SW480 (cell line): Measurements from ENCODE around the gene EPM2AIP1.
"Not testable (repeated sequence)": the region's sequence is repeated elsewhere in the genome, so short reads cannot be mapped to it uniquely, and the experiment has no call there.

Experiments
- DNase-seq: peaks from one replicate; pipeline ENCODE4 v3.0.0-alpha.2; 2016; ENCODE audit warnings: low spot score

The EPM2AIP1 gene

DNA sequence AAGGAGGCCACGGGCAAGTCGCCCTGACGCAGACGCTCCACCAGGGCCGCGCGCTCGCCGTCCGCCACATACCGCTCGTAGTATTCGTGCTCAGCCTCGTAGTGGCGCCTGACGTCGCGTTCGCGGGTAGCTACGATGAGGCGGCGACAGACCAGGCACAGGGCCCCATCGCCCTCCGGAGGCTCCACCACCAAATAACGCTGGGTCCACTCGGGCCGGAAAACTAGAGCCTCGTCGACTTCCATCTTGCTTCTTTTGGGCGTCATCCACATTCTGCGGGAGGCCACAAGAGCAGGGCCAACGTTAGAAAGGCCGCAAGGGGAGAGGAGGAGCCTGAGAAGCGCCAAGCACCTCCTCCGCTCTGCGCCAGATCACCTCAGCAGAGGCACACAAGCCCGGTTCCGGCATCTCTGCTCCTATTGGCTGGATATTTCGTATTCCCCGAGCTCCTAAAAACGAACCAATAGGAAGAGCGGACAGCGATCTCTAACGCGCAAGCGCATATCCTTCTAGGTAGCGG lies at the start of gene EPM2AIP1:
TSS of gene EPM2AIP1 (minus strand) at position 326 of the 520 bp plus-strand sequence. CDS start at position 272, 54 bp downstream.
- peak; percentile 100 for DNase-seq

DNA sequence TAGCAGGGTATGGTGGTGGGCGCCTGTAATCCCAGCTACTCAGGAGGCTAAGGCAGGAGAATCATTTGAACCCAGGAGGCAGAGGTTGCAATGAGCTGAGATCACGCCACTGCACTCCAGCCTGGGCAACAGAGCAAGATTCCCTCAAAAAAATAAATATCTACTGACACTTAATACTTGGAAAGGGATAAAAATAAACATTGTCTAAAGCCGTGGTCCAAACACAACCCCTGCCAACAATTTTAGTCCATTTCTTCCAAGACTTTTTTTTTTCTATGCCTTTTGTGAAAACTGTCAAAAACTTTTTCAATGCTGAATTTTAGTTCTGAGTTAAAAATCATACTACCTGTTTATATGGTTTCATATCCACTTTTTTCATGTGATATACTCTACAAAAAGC lies 49.8 kb upstream of the EPM2AIP1 start:
- DNase-seq = not testable (repeated sequence)

DNA sequence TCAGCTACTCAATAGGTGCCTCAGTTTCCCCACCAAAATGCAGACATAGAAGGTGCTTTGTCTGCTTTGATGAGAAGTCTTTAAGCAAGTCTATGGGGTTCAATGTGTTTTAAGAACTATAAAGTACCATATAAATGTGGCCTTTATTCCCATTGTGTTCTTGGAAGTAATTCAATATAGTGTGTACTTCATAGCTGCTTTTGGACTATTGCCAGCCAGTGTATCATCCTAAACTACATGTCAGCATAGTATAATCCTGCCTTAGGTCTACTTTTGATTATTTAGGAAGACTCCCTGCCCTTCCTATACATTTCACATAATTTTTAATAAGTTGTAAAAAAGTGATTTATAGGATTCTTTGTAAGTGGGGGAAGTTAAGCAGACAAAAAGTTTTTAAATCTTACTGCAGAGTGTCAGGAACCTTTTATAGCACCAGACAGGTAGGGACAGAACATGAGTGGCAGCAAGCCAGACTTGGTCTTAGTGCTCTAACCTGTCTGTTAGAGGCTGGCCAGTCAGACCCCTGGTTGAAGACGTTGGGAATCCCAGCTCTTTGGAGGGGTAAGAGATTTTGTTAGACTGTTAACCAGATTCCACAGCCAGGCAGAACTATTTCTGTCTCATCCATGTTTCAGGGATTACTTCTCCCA lies 48.7 kb upstream of the EPM2AIP1 start:
- DNase-seq = no peak

DNA sequence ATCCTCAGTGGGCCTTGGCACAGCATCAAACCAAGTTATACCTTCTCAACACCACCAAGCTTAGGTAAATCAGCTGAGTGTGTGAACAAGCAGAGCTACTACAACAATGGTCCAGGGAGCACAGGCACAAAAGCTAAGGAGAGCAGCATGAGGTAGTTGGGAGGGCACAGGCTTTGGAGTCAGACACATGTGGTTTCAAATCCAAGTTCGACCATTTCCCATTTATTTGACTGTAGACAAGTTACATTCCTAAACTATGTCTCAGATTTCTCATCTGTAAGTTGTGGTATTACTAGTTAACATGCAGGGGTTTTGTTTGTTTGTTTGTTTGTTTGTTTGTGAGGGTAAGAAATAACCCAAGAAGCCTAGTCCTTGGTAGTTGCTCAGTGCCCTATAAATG lies 47.3 kb upstream of the EPM2AIP1 start:
- DNase-seq = no peak

DNA sequence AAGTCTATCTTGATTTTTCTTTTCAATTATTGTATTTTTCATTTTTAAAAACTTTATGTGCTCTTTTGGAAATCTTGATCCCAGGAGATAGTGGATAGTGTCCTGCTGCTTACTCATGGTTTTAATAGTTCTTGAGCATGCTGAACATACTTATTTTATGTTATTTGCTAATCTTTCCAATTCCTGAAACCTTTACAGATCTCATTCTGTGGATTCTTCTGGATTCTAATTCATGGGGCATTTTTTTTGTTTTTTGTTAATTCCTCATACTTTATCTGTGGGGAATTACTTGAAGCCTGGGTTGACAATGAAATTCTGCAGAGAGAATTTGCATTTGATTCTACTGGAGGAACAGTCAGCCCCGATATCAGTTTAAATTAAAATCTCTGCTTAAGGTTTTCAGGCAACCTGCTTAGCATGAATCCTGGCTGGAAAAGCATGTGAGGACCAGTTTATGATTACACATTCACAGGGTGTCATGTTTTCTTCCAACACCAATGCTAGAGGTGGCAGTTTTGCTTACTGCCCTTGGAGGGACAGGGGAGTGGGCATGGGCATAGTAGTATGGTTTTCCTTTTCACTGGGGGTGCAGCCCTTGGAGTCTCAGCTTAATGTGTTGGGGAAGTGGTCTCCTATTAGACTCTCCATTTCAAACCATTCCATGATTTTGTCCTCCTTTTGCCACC lies 46.4 kb upstream of the EPM2AIP1 start:
- DNase-seq = no peak

DNA sequence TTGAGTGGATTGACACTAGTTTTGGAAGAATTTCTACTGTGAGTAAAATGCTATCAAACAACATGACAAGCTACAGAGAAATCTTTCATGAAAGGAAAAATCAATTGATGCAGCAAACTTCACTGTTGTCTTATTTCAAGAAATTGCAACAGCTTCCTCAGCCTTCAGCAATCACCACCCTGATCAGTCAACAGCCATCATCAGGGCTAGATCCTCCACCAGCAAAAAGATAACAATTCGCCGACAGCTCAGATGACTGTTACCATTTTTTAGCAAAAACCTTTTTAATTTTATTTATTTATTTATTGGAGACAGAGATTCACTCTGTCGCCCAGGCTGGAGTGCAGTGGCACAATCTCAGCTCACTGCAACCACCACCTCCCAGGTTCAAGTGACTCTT lies 44.4 kb upstream of the EPM2AIP1 start:
- DNase-seq = no peak

DNA sequence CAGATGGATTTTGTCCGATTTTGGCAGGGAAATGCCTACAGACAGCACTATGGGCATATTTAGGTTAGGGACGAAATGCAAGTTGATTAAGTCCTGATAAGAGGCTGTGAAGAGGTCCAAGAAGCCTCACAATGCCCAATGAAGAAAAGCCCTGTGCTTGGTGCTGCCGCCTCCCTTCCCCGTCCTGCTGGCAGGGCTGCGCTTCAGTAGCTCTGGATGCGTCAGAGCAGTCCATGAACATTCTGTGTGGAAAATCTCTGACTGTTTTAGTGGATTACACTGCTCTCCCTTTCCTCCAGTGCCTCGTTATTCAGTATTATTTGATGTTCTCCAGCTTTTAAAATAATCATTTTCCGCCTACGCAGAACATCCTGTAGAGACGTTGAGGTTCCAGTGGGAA lies 40.0 kb upstream of the EPM2AIP1 start:
- no peak for DNase-seq

DNA sequence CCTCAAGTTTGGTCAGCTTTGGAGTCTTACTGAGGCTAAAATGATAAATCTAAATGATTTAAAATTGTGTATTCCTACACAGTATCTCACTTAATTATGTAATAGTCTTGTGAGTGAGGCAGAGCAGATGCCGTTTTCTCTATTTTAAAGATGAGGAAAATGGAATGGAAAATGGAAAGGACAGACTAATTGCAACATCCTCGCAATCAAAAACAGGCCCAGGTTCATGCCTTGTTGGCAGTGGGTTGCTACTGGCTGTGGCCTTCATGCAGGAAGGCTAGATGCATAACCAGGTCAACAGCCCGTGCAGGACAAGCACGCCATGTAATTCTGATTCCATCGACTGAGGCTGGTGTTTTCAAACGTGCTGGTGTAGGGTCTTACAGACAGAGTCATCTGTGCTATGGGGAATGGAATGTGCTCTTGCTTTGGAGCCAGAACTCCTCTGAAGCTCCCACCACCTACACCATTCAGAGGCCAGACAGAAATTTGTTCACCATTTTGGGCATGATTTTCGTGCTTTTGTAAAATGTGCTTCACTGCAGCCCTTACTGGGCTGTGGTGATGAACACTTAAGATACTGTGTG lies 38.3 kb upstream of the EPM2AIP1 start:
- DNase-seq = no peak

DNA sequence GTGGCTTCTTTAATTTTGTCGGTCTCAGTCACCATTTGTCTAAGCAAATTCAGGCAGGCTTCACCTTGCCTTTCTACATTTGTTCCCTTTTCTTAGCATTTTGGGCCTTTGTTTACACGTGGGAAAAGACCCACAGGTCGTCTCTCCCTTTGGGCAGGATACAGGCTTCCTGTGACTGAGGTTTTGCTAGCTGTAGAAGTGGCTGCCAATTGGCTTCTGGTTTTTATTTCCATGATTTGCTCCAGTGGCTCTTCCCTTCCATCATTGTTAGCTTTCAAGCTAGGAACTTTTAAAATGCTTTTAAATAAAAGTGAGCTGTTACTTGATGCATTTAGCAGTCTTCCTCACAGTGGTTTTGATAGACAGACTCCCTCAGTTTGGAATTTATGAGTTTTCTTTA lies 37.7 kb upstream of the EPM2AIP1 start:
- no peak for DNase-seq

DNA sequence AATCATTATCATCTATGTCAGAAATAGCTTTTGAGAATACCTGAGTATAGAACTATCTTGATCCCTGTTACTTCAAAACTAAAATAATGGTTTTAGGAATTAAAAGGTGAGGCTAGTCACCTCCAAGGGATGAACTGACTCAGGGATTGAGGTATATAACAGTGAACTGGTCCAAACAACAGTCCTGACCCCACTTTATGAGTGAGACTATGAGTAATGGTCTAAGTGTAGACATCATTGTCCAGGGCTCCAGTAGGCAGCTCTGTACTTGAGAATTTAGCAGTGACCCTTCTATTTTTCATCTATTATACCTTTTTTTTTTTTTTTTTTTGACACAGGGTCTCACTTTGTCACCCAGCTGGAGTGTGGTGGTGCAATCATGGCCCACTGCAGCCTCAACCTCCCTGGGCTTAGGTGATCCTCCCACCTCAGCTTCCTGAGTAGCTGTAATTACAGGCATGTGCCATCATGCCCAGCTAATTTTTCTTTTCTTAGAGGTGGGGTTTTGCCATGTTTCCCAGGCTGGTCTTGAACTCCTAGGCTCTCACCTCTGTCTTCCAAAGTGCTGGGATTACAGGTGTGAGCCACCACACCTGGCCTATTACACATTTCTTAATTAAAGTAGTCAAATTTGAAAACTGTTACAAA lies 36.7 kb upstream of the EPM2AIP1 start:
- DNase-seq = no peak

DNA sequence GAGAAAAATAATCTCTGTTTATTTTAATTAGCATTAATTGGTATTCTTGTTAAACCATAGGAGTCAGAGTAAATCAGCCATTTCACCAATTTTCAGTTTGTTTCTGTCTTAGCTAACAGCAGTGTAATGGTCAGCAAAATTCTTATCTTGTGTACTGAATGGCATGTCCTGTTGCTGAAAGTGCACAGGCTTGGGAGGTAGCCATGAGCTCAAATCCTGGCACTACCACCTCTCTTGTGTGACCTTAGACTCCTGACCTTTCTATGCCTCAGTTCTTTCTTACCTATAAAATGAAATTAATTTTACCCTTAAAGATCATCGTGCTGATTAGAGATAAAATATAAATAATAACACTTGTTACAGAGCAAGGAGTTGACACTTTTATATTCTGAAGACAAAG lies 36.2 kb upstream of the EPM2AIP1 start:
- DNase-seq = no peak

DNA sequence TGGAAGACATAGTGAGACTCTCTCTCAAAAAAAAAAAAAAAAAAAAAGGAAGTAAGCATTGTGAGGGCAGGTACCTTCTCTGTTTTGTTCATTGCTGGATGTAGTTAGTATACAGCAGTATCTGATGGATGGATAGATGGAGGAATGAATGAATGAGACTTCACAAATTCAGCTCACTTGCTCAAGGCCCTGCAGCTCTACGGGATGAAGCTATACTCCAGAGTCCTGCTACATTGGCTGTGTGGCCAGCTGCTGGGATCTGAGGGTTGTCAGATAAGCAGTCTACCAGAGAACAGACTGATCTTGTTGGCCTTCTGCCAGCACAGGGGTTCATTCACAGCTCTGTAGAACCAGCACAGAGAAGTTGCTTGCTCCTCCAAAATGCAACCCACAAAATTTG lies 35.4 kb upstream of the EPM2AIP1 start:
- no peak for DNase-seq

DNA sequence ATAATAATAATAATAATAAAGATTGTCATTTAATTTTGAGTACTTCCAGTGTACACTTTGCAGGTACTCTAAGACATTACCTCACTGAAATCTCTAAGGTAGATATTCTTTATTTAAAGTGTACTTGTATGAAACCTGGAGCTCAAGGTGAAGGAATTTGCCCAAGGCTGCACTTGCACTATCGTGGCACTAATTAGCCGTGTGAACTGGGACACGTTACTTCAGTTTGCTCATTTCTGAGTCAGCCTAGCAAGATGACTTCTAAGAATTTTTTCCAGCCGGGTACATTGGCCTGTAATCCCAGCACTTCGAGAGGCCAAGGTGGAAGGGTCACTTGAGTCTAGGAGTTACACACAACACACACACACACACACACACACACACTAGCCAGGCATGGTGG lies 33.9 kb upstream of the EPM2AIP1 start:
- DNase-seq = no peak

DNA sequence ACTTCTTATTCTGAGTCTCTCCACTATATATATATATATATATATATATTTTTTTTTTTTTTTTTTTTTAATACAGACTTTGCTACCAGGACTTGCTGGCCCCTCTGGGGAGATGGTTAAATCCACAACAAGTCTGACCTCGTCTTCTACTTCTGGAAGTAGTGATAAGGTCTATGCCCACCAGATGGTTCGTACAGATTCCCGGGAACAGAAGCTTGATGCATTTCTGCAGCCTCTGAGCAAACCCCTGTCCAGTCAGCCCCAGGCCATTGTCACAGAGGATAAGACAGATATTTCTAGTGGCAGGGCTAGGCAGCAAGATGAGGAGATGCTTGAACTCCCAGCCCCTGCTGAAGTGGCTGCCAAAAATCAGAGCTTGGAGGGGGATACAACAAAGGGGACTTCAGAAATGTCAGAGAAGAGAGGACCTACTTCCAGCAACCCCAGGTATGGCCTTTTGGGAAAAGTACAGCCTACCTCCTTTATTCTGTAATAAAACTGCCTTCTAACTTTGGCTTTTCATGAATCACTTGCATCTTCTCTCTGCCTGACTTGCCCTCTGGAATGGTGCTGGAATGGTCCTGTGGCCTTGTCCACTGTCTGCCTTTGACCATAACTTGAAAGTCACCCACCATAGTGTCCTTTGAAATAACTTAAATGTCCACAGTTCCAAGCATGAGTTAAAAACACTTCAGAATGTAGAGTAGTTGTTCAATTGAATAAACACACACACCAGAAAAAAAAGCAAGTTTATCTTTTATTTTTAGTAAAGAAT lies 32.8 kb upstream of the EPM2AIP1 start:
- DNase-seq = no peak

DNA sequence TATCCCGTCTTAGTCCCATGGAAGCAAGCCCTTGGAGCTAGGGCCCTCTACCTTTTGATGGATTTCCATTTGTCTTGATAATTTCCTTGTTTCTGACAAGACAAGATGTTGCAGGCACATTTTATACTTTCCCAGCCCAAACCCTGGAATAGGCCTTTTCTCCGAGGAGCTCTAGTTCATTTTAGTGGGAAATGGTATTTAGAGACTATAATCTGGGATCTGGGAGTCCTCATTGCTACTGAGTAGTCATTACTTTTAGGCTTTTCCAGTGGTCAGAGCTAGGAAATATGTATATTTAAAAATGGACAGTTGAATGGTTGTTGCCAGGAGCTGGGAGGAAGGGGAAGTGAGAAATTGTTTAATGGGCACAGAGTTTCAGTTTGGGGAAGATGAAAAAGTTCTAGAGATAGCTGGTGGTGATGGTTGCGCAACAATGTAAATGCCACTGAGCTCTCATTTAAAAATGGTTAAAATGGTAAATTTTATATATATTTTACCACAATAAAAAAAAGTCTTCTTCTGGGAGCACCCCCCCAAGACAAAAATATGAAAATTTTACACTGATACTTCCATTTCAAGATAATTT lies 32.0 kb upstream of the EPM2AIP1 start:
- no peak for DNase-seq

DNA sequence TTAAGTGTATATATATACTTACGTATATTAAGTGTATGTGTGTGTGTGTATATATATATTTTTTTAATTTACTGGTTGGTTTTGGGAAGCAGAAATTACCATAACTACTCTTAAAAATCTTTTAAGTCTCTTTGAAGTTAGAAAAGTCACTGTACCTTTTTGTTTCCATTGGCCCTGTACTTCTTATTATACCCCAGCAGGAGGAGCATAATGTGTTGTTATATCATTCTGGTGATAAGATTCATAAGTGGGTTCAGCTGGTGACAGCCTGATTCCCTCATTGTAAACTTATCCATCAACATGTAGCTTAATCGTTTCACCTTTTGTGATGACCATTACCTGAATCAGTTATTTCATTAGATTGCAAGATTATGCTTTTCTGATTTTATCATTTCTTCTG lies 31.2 kb upstream of the EPM2AIP1 start:
- no peak for DNase-seq

DNA sequence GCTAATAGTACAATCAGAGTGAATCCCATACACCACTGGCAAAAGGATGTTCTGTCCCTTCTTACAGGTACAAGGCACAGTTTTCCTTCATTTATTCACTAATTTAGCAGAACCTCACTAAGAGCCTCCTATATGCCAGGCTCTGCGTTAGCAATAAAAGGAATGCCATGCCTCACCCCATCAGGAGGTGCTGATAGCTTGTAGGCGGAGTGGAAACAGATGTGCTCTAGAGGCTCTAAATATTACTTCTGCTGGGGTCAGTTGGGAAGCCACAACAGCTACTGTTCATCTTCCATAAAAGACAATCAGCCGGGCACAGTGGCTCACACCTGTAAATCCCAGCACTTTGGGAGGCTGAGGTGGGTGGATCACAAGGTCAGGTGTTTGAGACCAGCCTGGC lies 24.8 kb upstream of the EPM2AIP1 start:
- no peak for DNase-seq

DNA sequence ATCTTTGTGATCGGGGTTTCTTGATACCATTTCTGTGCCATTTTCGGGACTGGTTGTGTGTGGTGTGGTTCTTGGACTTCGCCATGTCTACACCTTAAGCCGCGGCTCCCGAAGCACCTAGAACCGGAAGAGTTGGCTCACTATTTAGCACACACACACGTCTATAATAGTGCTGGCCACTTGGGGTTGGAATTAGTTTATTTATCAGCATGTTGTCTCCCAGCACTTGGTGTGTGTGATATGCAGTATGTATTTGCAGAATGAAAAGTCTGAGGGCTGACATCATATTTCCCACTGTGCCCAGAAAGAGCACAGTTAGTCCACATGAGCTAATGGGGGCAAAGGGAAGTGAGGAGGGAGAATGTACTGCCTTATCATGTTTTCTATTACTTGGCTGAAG lies 24.0 kb upstream of the EPM2AIP1 start:
- DNase-seq = no peak

DNA sequence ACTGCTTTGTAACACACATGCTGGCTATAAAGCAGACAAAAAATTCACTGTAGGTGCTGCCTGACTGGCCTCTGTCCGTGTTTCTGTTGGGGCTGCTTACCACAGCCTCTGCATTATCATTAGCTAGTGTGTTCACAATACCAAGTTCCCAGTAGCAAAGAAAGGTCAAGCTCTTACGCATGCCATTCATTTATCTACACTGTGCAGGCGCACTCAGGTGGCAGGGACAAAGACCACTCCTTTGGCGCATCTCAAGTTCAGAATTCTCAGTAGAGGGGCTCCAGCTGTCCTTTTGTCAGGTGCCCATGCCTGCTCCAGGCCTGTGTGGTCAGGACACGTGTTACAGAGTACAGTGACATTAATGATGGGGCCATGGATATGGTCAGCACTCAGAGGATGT lies 22.7 kb upstream of the EPM2AIP1 start:
- DNase-seq = no peak

DNA sequence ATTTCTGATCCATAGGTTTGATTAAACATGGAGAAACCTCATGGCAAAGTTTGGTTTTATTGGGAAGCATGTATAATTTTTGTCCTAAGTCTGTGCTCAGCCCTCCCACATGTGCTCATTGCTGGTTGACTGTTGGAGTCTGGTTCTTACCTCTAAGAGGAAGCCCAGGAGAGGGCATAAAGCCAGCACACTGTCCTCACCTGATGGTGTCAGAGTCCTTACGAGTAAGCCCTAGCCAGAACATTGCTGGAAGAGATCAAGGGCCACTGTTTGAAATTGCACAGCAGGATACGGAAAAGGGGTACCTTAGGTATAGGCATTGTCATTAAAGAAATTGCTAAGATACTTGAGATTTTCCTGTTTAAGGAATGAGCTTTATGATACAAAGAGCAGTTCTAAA lies 21.7 kb upstream of the EPM2AIP1 start:
- DNase-seq = no peak
